ENCODE measurements around the gene FLT3. TPM values are rescaled to one million over a fixed set of nuclear protein-coding genes. Genes with fewer than 3 reads are reported as not detected.
"Not testable (repeated sequence)": the region's sequence is repeated elsewhere in the genome, so short reads cannot be mapped to it uniquely, and the experiment has no call there.

The FLT3 gene
- 0.05 TPM for total RNA-seq
- long read RNA-seq: 0 reads

DNA sequence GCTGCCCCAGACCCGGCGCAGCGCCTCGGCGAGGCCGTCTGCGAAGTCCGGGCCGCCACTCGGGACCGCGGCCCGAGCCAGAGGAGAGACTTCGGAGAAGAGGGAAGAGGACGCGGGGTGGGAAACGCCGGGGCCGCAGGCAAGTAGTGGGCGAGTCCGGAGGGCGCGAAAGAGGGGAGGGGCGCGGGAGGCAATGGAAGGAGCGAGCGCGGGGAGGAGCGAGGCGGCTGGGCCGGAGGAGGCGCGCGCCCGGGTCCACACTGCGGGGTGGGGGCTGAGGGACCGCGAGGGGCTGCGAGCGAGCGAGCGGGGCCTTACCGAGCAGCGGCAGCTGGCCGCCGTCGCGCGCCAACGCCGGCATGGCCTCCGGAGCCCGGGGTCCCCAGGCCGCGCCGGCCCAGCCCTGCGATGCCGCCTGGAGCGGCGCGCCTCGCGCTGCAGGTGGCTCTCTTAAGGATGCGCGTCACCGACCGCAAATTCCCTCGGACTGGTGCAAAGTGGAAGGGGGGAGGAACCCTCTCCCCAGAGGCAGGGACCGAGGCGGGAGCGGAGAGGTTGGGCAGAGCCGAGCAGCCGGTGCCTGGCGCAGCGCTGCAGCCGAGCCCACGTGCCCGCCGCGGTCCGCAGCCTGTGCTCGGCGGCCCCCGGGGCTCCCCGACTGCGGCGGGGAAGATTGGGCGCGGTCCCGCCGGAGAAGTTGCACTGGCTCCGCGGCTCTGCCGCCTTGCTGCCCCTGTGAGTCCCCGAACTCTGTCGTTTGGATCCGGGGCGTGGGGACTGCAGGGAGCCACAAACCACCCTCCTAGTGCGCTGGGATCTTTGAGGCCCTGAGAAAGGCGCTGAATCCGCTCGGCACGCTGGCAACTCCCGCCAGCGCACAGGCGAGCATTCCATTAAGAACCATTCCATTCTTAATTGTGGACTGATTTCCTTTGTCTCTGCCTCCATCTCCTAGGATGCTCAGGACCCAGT is at the start of gene FLT3:
Gene FLT3 (minus strand): TSS at position 427 of the 972 bp plus-strand sequence. CDS start 66 bp downstream, at position 361.
- intact Hi-C loops (cut with DNase I): no loop called here
- no peak for DNase-seq (ENCODE audit: low spot score)

DNA sequence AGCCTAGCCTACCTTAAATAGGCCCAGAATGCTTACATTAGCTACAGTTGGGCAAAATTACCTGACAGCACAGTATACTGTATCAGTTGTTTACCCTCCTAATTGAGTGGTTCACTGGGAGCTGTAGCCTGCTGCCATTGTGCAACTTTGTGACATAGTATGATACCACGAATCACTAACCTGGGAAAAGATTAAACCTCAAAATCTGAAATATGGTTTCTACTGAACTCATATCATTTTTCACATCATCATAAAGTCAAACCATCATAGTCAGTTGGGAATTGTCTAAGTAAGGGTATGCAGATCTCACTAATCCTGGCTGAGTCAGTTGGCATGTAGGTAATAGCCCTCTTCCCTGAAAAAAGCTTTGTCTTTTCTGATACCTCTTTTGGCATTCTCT is 47.1 kb upstream of the FLT3 start:
- intact Hi-C loops (cut with DNase I): no loop called here

DNA sequence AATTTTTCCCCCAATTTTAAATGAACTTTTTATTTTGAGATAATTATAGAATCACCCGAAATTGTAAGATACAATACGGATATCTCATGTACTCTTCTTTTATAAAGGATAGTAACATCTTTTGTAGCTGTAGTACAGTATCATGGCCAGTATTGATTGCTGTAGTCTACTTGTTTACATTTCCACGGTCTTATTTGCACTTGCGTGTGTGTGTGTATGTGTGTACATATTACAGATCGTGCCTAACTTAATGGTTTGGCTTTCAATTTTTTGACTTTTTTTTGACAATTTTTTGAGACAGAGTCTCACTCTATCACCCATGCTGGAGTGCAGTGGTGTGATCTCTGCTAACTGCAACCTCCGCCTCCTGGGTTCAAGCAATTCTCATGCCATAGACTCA is 44.7 kb upstream of the FLT3 start:
- DNase-seq (ENCODE audit: low spot score): no peak
- intact Hi-C loops (cut with DNase I): no loop called here

More for the DNA sequence above, 47.1 kb upstream of the FLT3 start:
- DNase-seq (ENCODE audit: low spot score): no peak

DNA sequence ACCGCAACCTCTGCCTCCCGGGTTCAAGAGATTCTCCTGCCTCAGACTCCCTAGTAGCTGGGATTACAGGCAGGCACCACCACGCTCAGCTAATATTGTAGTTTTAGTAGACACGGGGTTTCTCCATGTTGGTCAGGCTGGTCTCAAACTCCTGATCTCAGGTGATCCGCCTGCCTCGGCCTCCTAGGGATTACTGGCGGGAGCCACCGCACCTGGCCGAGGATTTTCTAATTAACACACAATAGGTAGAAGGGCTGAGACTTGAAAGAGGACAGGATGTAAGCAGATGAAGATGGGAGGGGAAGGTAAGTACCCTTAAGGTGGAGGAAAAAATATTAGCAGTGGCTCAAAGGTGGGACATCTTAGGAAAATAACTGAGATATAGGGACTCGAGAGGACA is 41.2 kb upstream of the FLT3 start:
- intact Hi-C loops (cut with DNase I); DNase-seq (ENCODE audit: low spot score): not testable (repeated sequence)

DNA sequence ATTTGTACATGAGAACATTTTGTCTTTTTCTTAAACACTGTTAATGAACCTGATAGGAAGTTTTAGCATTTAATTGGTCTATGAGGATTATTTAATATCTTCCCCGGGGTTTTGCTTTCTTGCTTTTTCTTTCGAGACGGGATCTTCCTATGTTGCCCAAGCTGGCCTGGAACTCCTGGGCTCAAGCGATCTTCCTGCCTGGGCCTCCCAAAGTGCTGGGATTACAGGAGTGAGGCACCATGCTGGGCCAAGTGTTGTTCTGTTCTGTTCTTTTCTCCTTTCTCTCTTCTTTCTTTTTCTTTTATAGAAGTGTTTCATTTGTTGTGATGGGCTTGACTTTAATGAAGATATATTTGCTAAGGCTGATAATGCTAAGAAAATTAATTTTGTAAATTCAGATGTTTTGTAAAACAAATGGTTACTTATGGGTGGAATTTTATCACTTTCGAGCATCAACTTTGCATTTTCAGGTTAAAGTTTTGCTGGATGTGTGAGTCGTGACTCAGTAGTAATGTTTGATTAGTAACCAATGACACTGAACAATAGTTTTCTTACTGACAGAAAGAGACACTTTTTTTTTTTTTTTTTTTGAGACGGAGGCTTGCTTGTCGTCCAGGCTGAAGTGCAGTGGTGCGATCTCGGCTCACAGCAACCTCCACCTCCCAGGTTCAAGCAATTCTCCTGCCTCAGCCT is 40.2 kb upstream of the FLT3 start:
- no peak for DNase-seq (ENCODE audit: low spot score)
- intact Hi-C loops (cut with DNase I): no loop called here

- intact Hi-C loops (cut with DNase I): no loop called here
- DNase-seq (ENCODE audit: low spot score): peak; percentile 90
Measured at GRCh38 chr13:28138756-28139470, 38.5 kb upstream of the FLT3 start.

GRCh38 chr13:28138012-28138755 is 37.8 kb upstream of the FLT3 start, which contains the start of gene PAN3:
TSS of gene PAN3 (plus strand) at chr13:28138545. CDS start at chr13:28138658, 113 bp downstream.
- intact Hi-C loops (cut with DNase I): no loop called here
- DNase-seq (ENCODE audit: low spot score): peak; percentile 97

DNA sequence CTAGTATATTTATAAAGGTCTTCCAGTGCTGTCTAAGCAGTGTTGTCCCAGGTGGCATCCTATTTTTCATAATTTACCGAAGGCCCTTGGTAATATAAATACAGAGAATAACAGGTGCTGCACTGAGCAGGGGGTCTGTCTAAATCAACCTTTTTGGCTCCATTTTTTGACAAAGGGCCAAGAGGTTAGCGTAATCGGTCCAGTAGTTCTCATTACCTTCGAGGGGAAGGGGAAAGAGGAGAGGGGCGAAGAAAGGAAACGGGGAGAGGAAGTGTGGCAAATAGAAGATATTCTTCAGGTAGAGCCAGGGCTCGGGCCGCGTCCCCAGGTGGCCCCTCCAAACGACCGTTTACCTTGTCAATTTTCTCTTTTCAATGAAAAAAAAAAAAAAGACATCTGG is 37.2 kb upstream of the FLT3 start:
- intact Hi-C loops (cut with DNase I): no loop called here
- DNase-seq (ENCODE audit: low spot score): no peak

DNA sequence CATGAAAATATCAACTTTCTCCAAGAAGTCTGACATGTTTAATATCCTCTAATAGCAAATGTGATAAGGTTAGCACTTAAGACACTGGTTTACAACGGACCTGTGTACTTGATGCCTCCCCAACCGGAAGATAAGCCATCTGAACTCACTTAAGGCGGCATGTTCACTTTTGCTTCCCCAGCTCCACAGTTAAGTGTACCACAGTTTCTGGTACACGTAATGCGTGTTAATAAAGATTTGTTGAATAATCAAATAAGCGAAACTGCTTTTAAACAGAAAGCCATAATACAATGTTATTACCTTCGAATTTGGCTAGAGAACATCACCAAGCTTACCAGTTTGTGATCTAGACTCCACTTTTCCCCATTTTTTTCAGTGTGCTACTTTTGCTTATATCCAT is 36.5 kb upstream of the FLT3 start:
- intact Hi-C loops (cut with DNase I): no loop called here
- DNase-seq (ENCODE audit: low spot score): no peak

GRCh38 chr13:28131646-28132045 is 31.3 kb upstream of the FLT3 start:
- intact Hi-C loops (cut with DNase I): no loop called here

DNA sequence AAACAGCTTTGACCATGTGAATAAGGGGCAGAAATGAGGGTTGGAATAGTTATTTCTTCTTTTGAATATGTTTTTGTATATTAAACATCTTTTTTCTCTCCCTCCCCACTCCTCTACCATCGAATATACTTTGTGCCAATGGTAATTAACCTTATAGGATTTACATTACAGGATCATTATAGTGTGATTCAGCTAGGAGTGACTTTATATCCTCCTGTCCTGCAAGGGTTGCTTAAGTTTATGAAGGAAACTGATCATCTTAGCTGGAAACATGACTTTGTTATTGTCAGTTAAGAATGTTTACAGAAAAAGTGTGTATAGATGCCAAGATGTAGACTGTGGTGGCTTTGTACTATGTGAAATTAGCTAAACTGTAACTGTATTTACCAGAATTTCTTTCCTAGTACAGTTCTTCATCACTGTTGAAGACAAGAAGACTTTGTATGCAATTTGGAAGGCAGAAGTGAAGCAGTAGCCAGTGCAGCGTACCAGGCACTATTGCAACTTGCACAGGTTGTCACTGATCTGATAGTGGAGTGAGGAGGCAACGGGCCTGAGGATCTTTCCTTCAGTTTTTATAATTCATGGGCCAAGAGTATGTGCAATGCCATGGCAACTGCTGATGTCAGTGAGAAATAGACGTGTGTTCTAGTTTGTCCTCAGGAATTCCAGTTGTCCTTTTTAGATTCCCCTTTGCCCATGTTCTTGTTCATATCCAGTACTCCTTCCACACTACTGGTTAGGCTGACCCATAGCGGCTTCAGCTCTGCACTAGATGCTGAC is 29.7 kb upstream of the FLT3 start:
- intact Hi-C loops (cut with DNase I): no loop called here
- DNase-seq (ENCODE audit: low spot score): no peak

More at GRCh38 chr13:28131646-28132045, 31.3 kb upstream of the FLT3 start:
- no peak for DNase-seq (ENCODE audit: low spot score)

GRCh38 chr13:28128926-28129325 is 28.6 kb upstream of the FLT3 start:
- DNase-seq (ENCODE audit: low spot score): no peak
- intact Hi-C loops (cut with DNase I): no loop called here

- DNase-seq (ENCODE audit: low spot score): no peak
- intact Hi-C loops (cut with DNase I): no loop called here
Measured at GRCh38 chr13:28128030-28128429, 27.7 kb upstream of the FLT3 start.

GRCh38 chr13:28121224-28121623 is 20.8 kb upstream of the FLT3 start:
- intact Hi-C loops (cut with DNase I): no loop called here
- DNase-seq (ENCODE audit: low spot score): no peak

GRCh38 chr13:28120317-28120716 is 19.9 kb upstream of the FLT3 start:
- intact Hi-C loops (cut with DNase I): no loop called here
- no peak for DNase-seq (ENCODE audit: low spot score)

DNA sequence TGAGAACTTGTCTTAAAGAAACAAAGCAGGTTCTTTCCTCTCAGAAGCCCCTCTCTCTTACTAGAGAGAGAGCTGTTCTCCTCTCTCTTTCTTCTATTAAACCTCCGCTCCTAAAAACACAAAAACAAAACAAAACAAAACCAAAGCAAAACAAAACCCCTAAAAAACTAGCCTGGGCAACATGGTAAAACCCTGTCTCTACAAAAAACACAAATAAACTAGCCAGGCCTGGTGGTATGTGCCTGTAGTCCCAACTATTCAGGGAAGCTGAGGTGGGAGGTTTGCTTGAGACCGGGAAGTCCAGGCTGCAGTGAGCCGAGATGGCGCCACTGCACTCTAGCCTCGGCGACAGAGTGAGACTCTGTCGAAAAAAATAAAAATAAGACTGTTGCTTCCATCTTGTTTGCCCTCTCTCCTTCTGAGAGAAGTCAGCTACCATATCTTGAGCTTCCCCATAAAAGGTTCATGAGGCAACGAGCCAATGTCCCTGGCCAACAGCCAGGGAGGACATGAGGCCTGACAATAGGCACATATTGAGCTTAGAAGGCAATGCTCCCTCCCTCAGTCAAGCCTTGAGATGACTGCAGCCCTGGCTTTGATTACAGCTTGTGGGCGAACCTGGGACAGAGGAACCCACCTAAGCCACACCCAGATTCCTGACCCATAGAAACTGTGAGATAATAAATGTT is 17.5 kb upstream of the FLT3 start:
- DNase-seq (ENCODE audit: low spot score): no peak
- intact Hi-C loops (cut with DNase I): no loop called here

GRCh38 chr13:28116736-28117135 is 16.4 kb upstream of the FLT3 start:
- intact Hi-C loops (cut with DNase I): no loop called here
- no peak for DNase-seq (ENCODE audit: low spot score)

DNA sequence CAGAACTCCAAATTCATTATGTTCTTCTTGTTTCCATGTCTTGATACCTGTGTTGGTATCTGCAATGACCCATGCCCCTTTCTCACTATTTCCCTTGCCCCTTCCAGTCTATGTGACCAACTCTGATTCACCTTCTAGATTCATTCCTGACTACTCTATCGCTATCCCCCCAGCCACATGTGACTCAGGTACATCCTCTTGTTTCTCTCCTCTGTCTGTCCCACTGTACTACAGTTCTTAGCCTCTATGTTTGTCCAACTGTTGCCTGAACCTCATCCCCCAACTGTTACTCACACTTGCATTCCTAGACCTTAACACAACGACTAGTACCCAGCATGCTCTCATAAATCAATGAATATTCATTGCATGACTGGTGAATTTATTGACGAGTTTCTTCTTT is 10.0 kb upstream of the FLT3 start:
- no peak for DNase-seq (ENCODE audit: low spot score)
- intact Hi-C loops (cut with DNase I): no loop called here

Measured in cardiac septum (tissue), 1 donor.